Naive thymus-derived CD8-positive, alpha-beta T cell (primary cell): ENCODE measurements around the gene PHF5A. TPM values are rescaled to one million over a fixed set of nuclear protein-coding genes. Genes with fewer than 3 reads are reported as not detected.
"Not testable (repeated sequence)": the region's sequence is repeated elsewhere in the genome, so short reads cannot be mapped to it uniquely, and the experiment has no call there.

ENCODE experiments used
- ATAC-seq, 2 donors: fragments of 150-1000 bp; cut with Tn5 transposase in 1 of 2; sonication (Bioruptor Pico), chemical (Tn5 transposase) in 1 of 2; 1 replicate in 1 of 2; 2 replicates in 1 of 2; pipeline ENCODE4 v1.10.0; 2021; ENCODE audit warnings: mild to moderate bottlenecking in 2 of 2, moderate library complexity in 2 of 2
- POLR2A ChIA-PET: fragments of 350-600 bp; sonication (Branson Sonifier 250); formaldehyde crosslinking; loops from one replicate; lab custom pipeline; 2021; ENCODE audit warnings: antibody characterized with exemption; lab: Charles Lee
- DNase-seq, 10 donors: peaks; one replicate each; pipeline versions ENCODE4 v3.0.0 to v3.0.0-alpha.2; 2020 to 2022
- H3K27ac Mint-ChIP-seq, 10 donors: one replicate each; pipeline ENCODE4 v1.8.0; 2020 to 2022; ENCODE audit warnings: mild to moderate bottlenecking in 10 of 10, mixed read lengths in 10 of 10, moderate library complexity in 4 of 10, inconsistent platforms in 1 of 10
- H3K27me3 Mint-ChIP-seq, 5 donors: one replicate each; pipeline ENCODE4 v1.8.0; 2021 to 2022; ENCODE audit warnings: mixed read lengths in 5 of 5
- H3K36me3 Mint-ChIP-seq, 3 donors: one replicate each; pipeline ENCODE4 v1.8.0; 2020 to 2022; ENCODE audit warnings: mixed read lengths in 3 of 3, mild to moderate bottlenecking in 2 of 3, inconsistent platforms in 1 of 3
- H3K4me1 Mint-ChIP-seq, 4 donors: one replicate each; pipeline ENCODE4 v1.8.0; 2021 to 2022; ENCODE audit warnings: mixed read lengths in 4 of 4
- H3K4me3 Mint-ChIP-seq, 10 donors: one replicate each; pipeline ENCODE4 v1.8.0; 2020 to 2022; ENCODE audit warnings: mild to moderate bottlenecking in 10 of 10, mixed read lengths in 10 of 10, moderate library complexity in 6 of 10, inconsistent platforms in 1 of 10
- H3K9me3 Mint-ChIP-seq, 9 donors: one replicate each; pipeline ENCODE4 v1.8.0; 2020 to 2022; ENCODE audit warnings: mixed read lengths in 9 of 9, mild to moderate bottlenecking in 3 of 9, inconsistent platforms in 1 of 9, moderate library complexity in 1 of 9
- polyA plus RNA-seq, 3 donors: library from polyadenylated mRNA; unstranded; fragments of 300-500 nt; fragmentation: Illumina TruSeq; gene quantifications; one replicate each; pipeline ENCODE4 v1.2.3, GENCODE V29; 2021
- total RNA-seq, 8 experiments: library from RNA in 2 of 8; stranded (reverse) in 2 of 8; gene quantifications; one replicate each; pipeline ENCODE4 v1.2.3 and lab custom pipeline; 2021 to 2026

Gene PHF5A
- total and polyA plus RNA-seq, 5 experiments from 2014 or later: 17.2 to 35.8 (median 21.4) TPM

- Mint-ChIP-seq H3K4me1 (peaks cover 21 to 40% (median 32%) of the 10 kb centered on the region in 4 donors), H3K36me3 (peaks cover 0 to 2% (median 0%) of the 10 kb centered on the region in 3 donors), H3K27ac (peak overlapping the region; percentile 91 to 97 (median 95)), H3K4me3 (peak overlapping the region; percentile 88 to 100 (median 94)), H3K27me3 (no peaks in the 10 kb centered on the region), H3K9me3 (no peaks in the 10 kb centered on the region)
- POLR2A ChIA-PET: interaction anchor here (1.1 to 6.4 kb wide), 9 partner anchors 7 to 143 kb away, joined by 3 to 216 read pairs (median 12); partner anchors contain the start of genes ACO2, PHF5A, TEF and ZC3H7B
- DNase-seq: peak; percentile 52 to 87 (median 74)
- peak; percentile 17 to 32 for ATAC-seq
These were observed 23.9 kb downstream of the PHF5A start for GRCh38 chr22:41444360-41445128.

GRCh38 chr22:41442240-41442792, 26.2 kb downstream of the PHF5A start:
- POLR2A ChIA-PET: interaction anchor here (1.3 kb wide), 1 partner anchor 26 kb away, joined by 9 read pairs; the partner anchor contains the start of genes ACO2 and PHF5A
- ATAC-seq (no peak), DNase-seq (no peak)
- Mint-ChIP-seq H3K27ac (peak overlapping the region in 3 of 10 donors; percentile 48 to 83 (median 71)), H3K36me3 (peaks cover 0 to 11% (median 0%) of the 10 kb centered on the region in 3 donors), H3K27me3 (no peaks in the 10 kb centered on the region), H3K4me1 (peaks cover 16 to 39% (median 29%) of the 10 kb centered on the region in 4 donors), H3K9me3 (no peaks in the 10 kb centered on the region), H3K4me3 (peak overlapping the region in 3 of 10 donors; percentile 44 to 76 (median 61))

GRCh38 chr22:41440511-41440910, 28.0 kb downstream of the PHF5A start:
- H3K4me3 Mint-ChIP-seq, H3K9me3 Mint-ChIP-seq, H3K27ac Mint-ChIP-seq, POLR2A ChIA-PET, DNase-seq, ATAC-seq, H3K27me3 Mint-ChIP-seq: not testable (repeated sequence)
- Mint-ChIP-seq H3K36me3 (peaks cover 0 to 29% (median 0%) of the 10 kb centered on the region in 3 donors), H3K4me1 (peaks cover 14 to 47% (median 33%) of the 10 kb centered on the region in 4 donors)

GRCh38 chr22:41437198-41437597, 31.3 kb downstream of the PHF5A start:
- H3K4me1 Mint-ChIP-seq: peaks cover 5 to 31% (median 16%) of the 10 kb centered on the region in 4 donors
- POLR2A ChIA-PET: interaction anchor here (2.0 kb wide), 1 partner anchor 9 kb away, joined by 12 read pairs; the partner anchor contains the start of gene TOB2

GRCh38 chr22:41436322-41437113, 32.0 kb downstream of the PHF5A start:
- ATAC-seq (no peak), DNase-seq (no peak)
- H3K27me3 Mint-ChIP-seq: no peaks in the 10 kb centered on the region
- H3K36me3 Mint-ChIP-seq: peaks cover 0 to 53% (median 1%) of the 10 kb centered on the region in 3 donors
- H3K27ac Mint-ChIP-seq: peak overlapping the region in 4 of 10 donors; percentile 16 to 76 (median 52)
- H3K4me1 Mint-ChIP-seq: peaks cover 6 to 33% (median 15%) of the 10 kb centered on the region in 4 donors
- no peak overlapping the region for H3K4me3 Mint-ChIP-seq
- no peaks in the 10 kb centered on the region for H3K9me3 Mint-ChIP-seq
- POLR2A ChIA-PET: interaction anchor here (0.9 to 2.0 kb wide), 2 partner anchors 9 to 32 kb away, joined by 4 to 12 read pairs; partner anchors contain the start of genes ACO2, PHF5A and TOB2

More at GRCh38 chr22:41437198-41437597, 31.3 kb downstream of the PHF5A start:
- no peak for ATAC-seq
- Mint-ChIP-seq H3K36me3 (peaks cover 0 to 48% (median 0%) of the 10 kb centered on the region in 3 donors), H3K27me3 (no peaks in the 10 kb centered on the region), H3K9me3 (no peaks in the 10 kb centered on the region), H3K4me3 (no peak overlapping the region), H3K27ac (no peak overlapping the region)
- DNase-seq: no peak

- DNase-seq (no peak), ATAC-seq (no peak)
- H3K27me3 Mint-ChIP-seq: no peaks in the 10 kb centered on the region
- POLR2A ChIA-PET: interaction anchor here (0.9 kb wide), 1 partner anchor 33 kb away, joined by 4 read pairs; the partner anchor contains the start of genes ACO2 and PHF5A
- H3K9me3 Mint-ChIP-seq: no peaks in the 10 kb centered on the region
- no peak overlapping the region for H3K4me3 Mint-ChIP-seq
- peaks cover 6 to 38% (median 16%) of the 10 kb centered on the region in 4 donors for H3K4me1 Mint-ChIP-seq
- H3K36me3 Mint-ChIP-seq: peaks cover 0 to 58% (median 3%) of the 10 kb centered on the region in 3 donors
- H3K27ac Mint-ChIP-seq: peak overlapping the region in 5 of 10 donors; percentile 16 to 76 (median 62)
These were observed 32.9 kb downstream of the PHF5A start for GRCh38 chr22:41435560-41435959.

- POLR2A ChIA-PET, H3K27me3 Mint-ChIP-seq, ATAC-seq, DNase-seq, H3K4me3 Mint-ChIP-seq, H3K9me3 Mint-ChIP-seq: not testable (repeated sequence)
- Mint-ChIP-seq H3K36me3 (peaks cover 0 to 60% (median 3%) of the 10 kb centered on the region in 3 donors), H3K4me1 (peaks cover 6 to 35% (median 14%) of the 10 kb centered on the region in 4 donors), H3K27ac (peak overlapping the region in 8 of 10 donors; percentile 16 to 62 (median 26))
These were observed 34.0 kb downstream of the PHF5A start for GRCh38 chr22:41434361-41435003.

- POLR2A ChIA-PET, H3K27me3 Mint-ChIP-seq, DNase-seq, H3K9me3 Mint-ChIP-seq, H3K27ac Mint-ChIP-seq, ATAC-seq, H3K4me3 Mint-ChIP-seq: not testable (repeated sequence)
- Mint-ChIP-seq H3K4me1 (peaks cover 6 to 27% (median 12%) of the 10 kb centered on the region in 4 donors), H3K36me3 (peaks cover 0 to 59% (median 3%) of the 10 kb centered on the region in 3 donors)
These were observed 35.0 kb downstream of the PHF5A start for GRCh38 chr22:41433480-41433879.

- ATAC-seq: no peak
- DNase-seq: no peak
- Mint-ChIP-seq H3K9me3 (no peaks in the 10 kb centered on the region), H3K27ac (peak overlapping the region in 1 of 10 donors; percentile 28), H3K4me1 (peaks cover 6 to 27% (median 13%) of the 10 kb centered on the region in 4 donors), H3K27me3 (no peaks in the 10 kb centered on the region), H3K36me3 (peaks cover 0 to 59% (median 3%) of the 10 kb centered on the region in 3 donors), H3K4me3 (no peak overlapping the region)
- POLR2A ChIA-PET: no interaction called here
These were observed 36.8 kb downstream of the PHF5A start for GRCh38 chr22:41431656-41432055.

GRCh38 chr22:41429951-41430332, 38.5 kb downstream of the PHF5A start:
- Mint-ChIP-seq H3K4me3 (no peak overlapping the region), H3K36me3 (peaks cover 0 to 54% (median 3%) of the 10 kb centered on the region in 3 donors), H3K27me3 (no peaks in the 10 kb centered on the region), H3K9me3 (no peaks in the 10 kb centered on the region), H3K27ac (peak overlapping the region in 1 of 10 donors; percentile 38), H3K4me1 (peaks cover 11 to 31% (median 15%) of the 10 kb centered on the region in 4 donors)
- DNase-seq (no peak), ATAC-seq (no peak)
- POLR2A ChIA-PET: no interaction called here

- H3K27ac Mint-ChIP-seq: peak overlapping the region in 2 of 10 donors; percentile 38 to 77
- no peaks in the 10 kb centered on the region for H3K27me3 Mint-ChIP-seq
- peaks cover 10 to 31% (median 15%) of the 10 kb centered on the region in 4 donors for H3K4me1 Mint-ChIP-seq
- H3K4me3 Mint-ChIP-seq: no peak overlapping the region
- no peaks in the 10 kb centered on the region for H3K9me3 Mint-ChIP-seq
- DNase-seq: no peak
- no peak for ATAC-seq
- peaks cover 0 to 56% (median 3%) of the 10 kb centered on the region in 3 donors for H3K36me3 Mint-ChIP-seq
- POLR2A ChIA-PET: interaction anchor here (0.7 to 1.1 kb wide), 2 partner anchors 21 to 98 kb away, joined by 3 to 5 read pairs; no protein-coding TSS in a partner anchor
These were observed 39.1 kb downstream of the PHF5A start for GRCh38 chr22:41429232-41429950.
